Activated T-helper 1 cell treated with anti-CD3 and anti-CD28 coated beads, Interleukin-12 subunit alpha, Interleukin-12 subunit beta, Interleukin-2, Interleukin-4 antibody, amounts not matched to agents 30 ng/mL and 10 ng/mL and 1 ng/mL, durations not matched to agents 14 hours and 24 hours and 36 hours (primary cell): Measurements from ENCODE around the gene HRG. TPM values are rescaled to one million over a fixed set of nuclear protein-coding genes. Genes with fewer than 3 reads are reported as not detected.
"Not testable (repeated sequence)": the region's sequence is repeated elsewhere in the genome, so short reads cannot be mapped to it uniquely, and the experiment has no call there.

Experiments
- DNase-seq: peaks from one replicate; pipeline ENCODE4 v3.0.0; 2021; ENCODE audit warnings: low spot score
- H3K27ac Mint-ChIP-seq: one replicate; pipeline ENCODE4 v1.8.0; 2021; ENCODE audit warnings: mild to moderate bottlenecking, mixed read lengths
- H3K27me3 Mint-ChIP-seq: one replicate; pipeline ENCODE4 v1.8.0; 2022; ENCODE audit warnings: mild to moderate bottlenecking, moderate library complexity, mixed read lengths; ENCODE audit not compliant: insufficient read depth
- H3K36me3 Mint-ChIP-seq: one replicate; pipeline ENCODE4 v1.8.0; 2021; ENCODE audit warnings: low read depth, mixed read lengths
- H3K4me1 Mint-ChIP-seq: one replicate; pipeline ENCODE4 v1.8.0; 2021; ENCODE audit warnings: low read depth, mixed read lengths
- H3K4me3 Mint-ChIP-seq: one replicate; pipeline ENCODE4 v1.8.0; 2021; ENCODE audit warnings: mild to moderate bottlenecking, moderate library complexity, mixed read lengths
- H3K9me3 Mint-ChIP-seq: one replicate; pipeline ENCODE4 v1.8.0; 2021; ENCODE audit warnings: mixed read lengths
- intact Hi-C: fragments of 100-400 bp; cut with micrococcal nuclease; formaldehyde crosslinking; loops from one replicate; pipeline ENCODE4 v1.15.1; 2024
- total RNA-seq: library from RNA; stranded (reverse); gene quantifications from 2 replicates; pipeline ENCODE4 v1.2.3, GENCODE V29; 2022

Gene HRG
- total RNA-seq, 1 donor from 2014 or later: not detected

DNA sequence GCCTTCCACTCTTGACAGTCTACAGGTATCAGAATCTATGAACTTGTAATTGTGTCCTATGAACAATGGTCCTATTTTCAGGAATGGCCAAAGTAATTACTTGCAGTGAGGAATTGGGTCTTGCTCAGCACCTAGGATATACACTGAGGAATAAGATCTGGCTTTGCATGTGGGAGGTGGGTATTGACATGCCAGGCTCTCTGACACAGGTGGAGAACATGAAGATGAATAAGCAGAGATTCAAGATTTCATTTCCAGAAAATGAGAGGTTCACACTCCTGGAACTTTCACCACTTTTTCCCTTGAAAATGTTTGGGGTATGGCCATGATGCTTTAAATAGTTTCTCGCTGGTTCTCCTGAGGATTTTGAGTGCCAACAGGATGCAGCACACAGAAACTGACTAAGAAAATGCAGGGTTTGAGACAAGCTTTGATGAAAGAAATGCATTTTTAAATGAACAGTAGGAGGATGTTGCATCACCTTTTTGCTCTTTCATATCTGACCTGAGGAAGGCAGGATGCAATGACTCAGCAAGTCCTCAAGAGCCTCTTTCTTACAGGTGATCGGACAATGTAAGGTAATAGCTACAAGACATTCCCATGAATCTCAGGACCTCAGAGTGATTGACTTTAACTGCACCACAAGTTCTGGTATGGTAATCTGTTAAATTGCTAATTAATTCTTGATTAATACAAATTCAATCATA is 3.7 kb downstream of the HRG start:
- H3K4me1 Mint-ChIP-seq: peaks cover 19% of the 10 kb centered on the region
- H3K9me3 Mint-ChIP-seq: no peaks in the 10 kb centered on the region
- H3K27me3 Mint-ChIP-seq: peaks cover 12% of the 10 kb centered on the region
- no peak overlapping the region for H3K27ac Mint-ChIP-seq
- H3K4me3 Mint-ChIP-seq: no peak overlapping the region
- intact Hi-C loops: no loop called here
- no peak for DNase-seq
- no peaks in the 10 kb centered on the region for H3K36me3 Mint-ChIP-seq

DNA sequence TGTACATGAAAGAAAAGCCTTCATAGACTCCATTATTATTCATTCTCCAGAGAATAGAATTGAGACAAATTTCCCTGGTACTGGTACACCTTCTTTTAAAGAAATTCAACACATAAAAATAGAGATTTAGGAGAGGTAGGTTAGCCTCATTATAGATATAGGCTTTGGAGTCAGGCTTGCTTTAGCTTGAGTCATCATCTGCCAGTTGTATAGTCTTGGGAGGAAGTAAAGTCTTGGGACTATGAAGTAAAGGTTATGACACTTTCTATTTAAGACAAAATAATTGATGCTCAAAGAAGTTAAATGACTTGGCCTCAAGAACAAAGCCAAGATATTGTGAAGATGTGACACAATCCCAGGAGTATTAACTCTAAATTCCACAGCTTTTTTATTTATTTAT is 4.3 kb downstream of the HRG start:
- Mint-ChIP-seq H3K27me3 (peaks cover 15% of the 10 kb centered on the region), H3K27ac (no peak overlapping the region), H3K4me1 (peaks cover 19% of the 10 kb centered on the region), H3K4me3 (no peak overlapping the region), H3K9me3 (no peaks in the 10 kb centered on the region), H3K36me3 (peaks cover 2% of the 10 kb centered on the region)
- intact Hi-C loops: no loop called here
- no peak for DNase-seq

DNA sequence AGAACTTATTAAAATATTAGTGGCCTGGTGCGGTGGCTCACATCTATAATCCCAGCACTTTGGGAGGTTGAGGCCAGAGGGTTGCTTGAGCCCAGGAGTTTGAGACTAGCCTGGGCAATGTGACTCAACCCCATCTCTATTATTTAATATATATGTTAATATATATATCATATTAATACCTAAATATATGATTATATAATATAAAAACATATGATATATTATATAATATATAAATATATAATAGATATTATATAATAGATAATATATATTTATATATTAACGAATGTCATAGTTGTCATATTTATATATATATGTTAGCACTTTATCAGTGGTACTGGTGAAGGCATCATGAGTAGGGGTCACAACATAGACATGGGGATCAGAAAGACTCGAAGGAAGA is 5.2 kb downstream of the HRG start:
- Mint-ChIP-seq H3K27ac (no peak overlapping the region), H3K36me3 (peaks cover 2% of the 10 kb centered on the region), H3K27me3 (peaks cover 18% of the 10 kb centered on the region), H3K4me1 (peaks cover 19% of the 10 kb centered on the region), H3K9me3 (no peaks in the 10 kb centered on the region), H3K4me3 (no peak overlapping the region)
- DNase-seq: no peak
- intact Hi-C loops: no loop called here

DNA sequence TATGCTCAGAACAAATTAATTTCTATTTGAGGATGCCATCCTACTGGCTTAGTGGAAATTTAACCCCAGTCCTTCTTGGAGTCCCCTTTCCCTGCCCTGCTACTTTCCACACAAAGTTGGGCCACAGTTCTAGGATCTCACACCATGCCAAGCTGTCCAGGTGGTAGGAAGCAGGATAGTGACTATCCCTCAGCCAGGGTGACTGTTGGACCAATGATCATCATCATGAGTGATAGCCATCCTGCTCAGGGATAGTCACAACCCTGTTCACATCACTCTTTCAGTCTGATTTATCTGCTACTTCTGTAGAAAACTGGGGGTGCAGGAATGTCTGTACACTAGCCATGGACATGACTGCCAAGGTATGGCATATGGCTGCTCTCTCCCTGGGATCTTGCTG is 12.8 kb downstream of the HRG start:
- no peak overlapping the region for H3K27ac Mint-ChIP-seq
- H3K4me1 Mint-ChIP-seq: no peaks in the 10 kb centered on the region
- H3K9me3 Mint-ChIP-seq: no peaks in the 10 kb centered on the region
- intact Hi-C loops: no loop called here
- H3K4me3 Mint-ChIP-seq: no peak overlapping the region
- H3K27me3 Mint-ChIP-seq: peaks cover 64% of the 10 kb centered on the region
- DNase-seq: no peak
- peaks cover 2% of the 10 kb centered on the region for H3K36me3 Mint-ChIP-seq

DNA sequence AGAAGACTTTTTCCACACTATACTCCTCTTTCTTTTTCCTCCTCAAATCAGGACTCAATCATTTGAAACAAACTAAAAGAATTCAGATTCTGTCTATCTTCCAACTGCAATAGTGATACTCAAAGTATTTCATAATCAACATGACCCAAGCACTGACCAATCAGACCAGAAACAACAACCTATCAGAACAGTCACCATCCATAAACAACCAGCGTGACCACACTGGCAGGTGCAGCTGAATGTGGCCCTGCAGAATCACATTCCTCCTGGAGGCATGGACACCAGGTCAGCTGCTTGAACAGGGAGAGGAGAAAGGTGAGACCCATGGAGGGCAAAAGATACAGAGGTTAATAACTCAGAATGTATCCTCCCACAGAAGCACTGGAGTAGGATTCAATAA is 13.3 kb downstream of the HRG start:
- DNase-seq: no peak
- H3K4me1 Mint-ChIP-seq: no peaks in the 10 kb centered on the region
- H3K9me3 Mint-ChIP-seq: no peaks in the 10 kb centered on the region
- intact Hi-C loops: no loop called here
- H3K27me3 Mint-ChIP-seq: peaks cover 60% of the 10 kb centered on the region
- H3K27ac Mint-ChIP-seq: no peak overlapping the region
- peaks cover 2% of the 10 kb centered on the region for H3K36me3 Mint-ChIP-seq
- no peak overlapping the region for H3K4me3 Mint-ChIP-seq

DNA sequence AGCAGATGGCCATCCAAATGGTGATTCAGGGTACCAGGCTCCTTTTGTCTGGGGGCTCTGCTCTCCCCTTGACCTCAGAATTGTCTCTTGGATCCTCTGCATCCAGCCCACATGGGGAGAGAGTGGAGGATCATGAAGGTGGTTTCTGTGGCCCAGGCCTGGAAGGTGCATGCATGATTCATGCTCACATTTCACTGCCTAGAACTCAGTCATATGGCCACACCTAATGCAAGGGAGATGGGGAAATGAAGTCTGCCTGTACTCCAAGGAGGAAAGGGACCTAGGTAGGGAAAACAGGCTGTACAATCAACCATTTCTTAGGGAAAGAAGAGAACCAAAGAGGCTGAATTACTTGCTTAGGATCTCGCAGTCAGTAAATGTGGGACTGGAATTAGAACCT is 15.1 kb downstream of the HRG start:
- Mint-ChIP-seq H3K4me3 (no peak overlapping the region), H3K27me3 (peaks cover 51% of the 10 kb centered on the region), H3K4me1 (no peaks in the 10 kb centered on the region), H3K36me3 (no peaks in the 10 kb centered on the region), H3K9me3 (peaks cover 11% of the 10 kb centered on the region), H3K27ac (no peak overlapping the region)
- intact Hi-C loops: no loop called here
- no peak for DNase-seq

DNA sequence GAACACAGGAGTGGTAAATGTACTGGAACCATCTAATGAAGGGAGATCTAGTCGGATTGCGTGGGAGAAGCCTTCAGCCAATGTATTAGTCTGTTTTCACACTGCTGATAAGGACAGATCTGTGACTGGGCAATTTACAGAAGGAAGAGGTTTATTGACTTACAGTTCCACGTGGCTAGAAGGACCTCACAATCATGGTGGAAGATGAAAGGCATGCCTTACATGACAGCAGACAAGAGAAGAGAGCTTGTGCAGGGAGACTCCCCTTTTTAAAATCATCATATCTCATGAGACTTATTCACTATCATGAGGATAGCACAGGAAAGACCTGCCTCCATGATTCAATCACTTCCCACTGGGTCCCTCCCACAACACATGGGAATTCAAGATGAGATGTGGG is 17.0 kb downstream of the HRG start:
- H3K9me3 Mint-ChIP-seq: peaks cover 24% of the 10 kb centered on the region
- H3K4me1 Mint-ChIP-seq: peaks cover 6% of the 10 kb centered on the region
- no peak for DNase-seq
- H3K36me3 Mint-ChIP-seq: no peaks in the 10 kb centered on the region
- no peak overlapping the region for H3K27ac Mint-ChIP-seq
- no peak overlapping the region for H3K4me3 Mint-ChIP-seq
- peaks cover 34% of the 10 kb centered on the region for H3K27me3 Mint-ChIP-seq
- intact Hi-C loops: no loop called here

DNA sequence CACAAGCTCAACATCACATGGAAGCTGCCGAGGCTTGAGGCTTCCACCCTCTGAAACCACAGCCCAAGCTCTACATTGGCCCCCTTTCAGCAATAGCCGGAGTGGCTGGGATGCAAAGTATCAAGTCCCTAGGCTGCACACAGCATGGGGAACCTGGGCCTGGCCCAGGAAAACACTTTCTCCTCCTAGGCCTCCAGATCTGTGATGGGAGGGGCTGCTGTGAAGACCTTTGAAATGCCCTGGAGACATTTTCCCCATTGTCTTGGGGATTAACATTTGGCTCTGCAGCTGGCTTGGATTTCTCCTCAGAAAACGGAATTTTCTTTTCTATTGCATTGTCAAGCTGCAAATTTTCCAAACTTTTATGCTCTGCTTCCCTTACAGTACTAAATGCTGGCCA is 18.2 kb downstream of the HRG start:
- intact Hi-C loops: no loop called here
- H3K4me1 Mint-ChIP-seq: peaks cover 11% of the 10 kb centered on the region
- no peak overlapping the region for H3K27ac Mint-ChIP-seq
- H3K36me3 Mint-ChIP-seq: no peaks in the 10 kb centered on the region
- no peak for DNase-seq
- H3K9me3 Mint-ChIP-seq: peaks cover 24% of the 10 kb centered on the region
- peaks cover 29% of the 10 kb centered on the region for H3K27me3 Mint-ChIP-seq
- H3K4me3 Mint-ChIP-seq: no peak overlapping the region

DNA sequence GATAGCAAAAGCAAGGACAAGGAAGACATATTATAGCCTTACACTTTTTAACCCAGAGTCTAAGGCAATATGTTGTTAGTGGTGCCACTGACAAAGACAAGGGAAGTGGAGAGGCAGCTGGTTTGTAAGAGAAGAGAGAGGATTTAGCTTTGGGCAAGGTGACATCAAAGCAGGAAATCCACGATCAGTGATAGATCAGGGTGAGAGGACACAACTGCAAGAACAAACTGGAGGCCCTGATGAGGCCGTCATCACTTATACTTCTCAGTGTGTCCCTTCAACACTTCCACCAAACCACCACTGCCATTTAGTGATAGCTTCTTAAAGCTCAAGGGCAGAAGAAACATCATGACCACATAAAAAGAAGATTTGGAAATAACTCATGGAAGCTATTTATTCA is 20.7 kb downstream of the HRG start:
- H3K27ac Mint-ChIP-seq, DNase-seq, H3K4me3 Mint-ChIP-seq, intact Hi-C loops, H3K36me3 Mint-ChIP-seq: not testable (repeated sequence)
- peaks cover 24% of the 10 kb centered on the region for H3K9me3 Mint-ChIP-seq
- H3K4me1 Mint-ChIP-seq: peaks cover 11% of the 10 kb centered on the region
- peaks cover 30% of the 10 kb centered on the region for H3K27me3 Mint-ChIP-seq

DNA sequence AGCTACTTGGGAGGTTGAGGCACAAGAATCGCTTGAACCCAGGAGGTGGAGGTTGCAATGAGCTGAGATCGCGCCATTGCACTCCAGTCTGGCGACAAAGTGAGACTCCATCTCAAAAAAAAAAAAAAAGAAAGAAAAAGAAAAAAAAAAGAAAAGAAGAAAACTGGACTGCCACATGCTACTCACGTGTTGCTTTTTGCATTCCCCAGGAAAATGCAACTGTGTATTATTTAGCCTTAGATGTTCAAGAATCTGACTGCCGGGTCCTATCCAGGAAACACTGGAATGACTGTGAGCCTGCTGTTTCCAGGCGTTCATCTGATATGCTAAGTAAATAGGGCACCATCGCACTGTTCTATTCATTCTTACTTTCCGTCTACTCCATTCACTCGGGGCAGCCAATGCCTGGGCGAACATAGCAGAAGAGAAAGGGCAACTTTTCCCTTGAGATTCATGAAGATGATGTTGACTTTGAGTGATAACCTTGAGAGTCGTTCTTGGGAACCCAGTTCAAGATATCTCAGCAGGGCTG is 21.4 kb downstream of the HRG start:
- H3K36me3 Mint-ChIP-seq: no peaks in the 10 kb centered on the region

DNA sequence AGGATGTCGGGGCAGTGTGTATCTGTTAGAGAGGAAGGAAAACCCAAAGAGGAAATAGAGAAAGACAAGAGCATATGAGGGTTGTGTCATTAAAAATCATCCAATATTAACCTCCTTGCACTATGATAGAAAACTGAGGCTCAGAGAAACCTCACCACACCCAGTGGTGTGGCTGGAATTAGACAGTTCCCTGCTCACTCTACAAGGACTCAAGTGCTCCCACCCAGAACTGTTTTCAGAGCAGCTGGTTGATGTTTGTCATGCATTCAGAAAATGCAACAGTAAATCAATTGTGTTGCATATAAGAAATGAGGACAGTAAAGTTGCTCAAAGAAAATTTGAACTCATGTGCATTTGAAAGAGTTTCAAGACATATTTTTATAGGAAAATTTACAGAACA is 24.5 kb downstream of the HRG start:
- H3K4me3 Mint-ChIP-seq, DNase-seq, H3K27ac Mint-ChIP-seq, intact Hi-C loops, H3K36me3 Mint-ChIP-seq: not testable (repeated sequence)
- H3K27me3 Mint-ChIP-seq: peaks cover 32% of the 10 kb centered on the region
- H3K4me1 Mint-ChIP-seq: peaks cover 11% of the 10 kb centered on the region
- H3K9me3 Mint-ChIP-seq: peaks cover 19% of the 10 kb centered on the region

More for the DNA sequence above, 21.4 kb downstream of the HRG start:
- DNase-seq: no peak
- Mint-ChIP-seq H3K4me1 (peaks cover 11% of the 10 kb centered on the region), H3K4me3 (no peak overlapping the region), H3K27ac (no peak overlapping the region), H3K9me3 (peaks cover 24% of the 10 kb centered on the region), H3K27me3 (peaks cover 30% of the 10 kb centered on the region)
- intact Hi-C loops: no loop called here

DNA sequence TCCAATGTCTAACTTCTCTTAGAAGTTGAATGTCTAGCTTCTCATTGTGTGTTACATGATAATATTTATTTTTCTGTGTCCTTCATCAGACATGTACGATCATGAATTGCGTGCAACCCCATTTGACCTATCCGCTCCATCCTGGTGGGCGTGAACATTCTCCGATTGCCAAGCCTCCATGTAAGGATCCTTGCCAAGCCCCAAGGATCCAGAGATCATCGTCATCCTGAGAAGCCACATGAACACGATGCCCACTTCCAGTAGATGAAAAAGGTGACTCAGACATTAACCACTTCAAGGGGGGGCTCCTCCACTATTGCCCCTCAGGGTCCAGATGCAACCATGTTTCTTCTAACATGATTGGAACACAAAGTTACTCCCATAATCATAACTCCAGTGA is 25.9 kb downstream of the HRG start:
- Mint-ChIP-seq H3K36me3 (no peaks in the 10 kb centered on the region), H3K4me3 (no peak overlapping the region), H3K9me3 (peaks cover 7% of the 10 kb centered on the region), H3K27ac (no peak overlapping the region), H3K4me1 (peaks cover 11% of the 10 kb centered on the region), H3K27me3 (peaks cover 32% of the 10 kb centered on the region)
- intact Hi-C loops: no loop called here
- DNase-seq: no peak

DNA sequence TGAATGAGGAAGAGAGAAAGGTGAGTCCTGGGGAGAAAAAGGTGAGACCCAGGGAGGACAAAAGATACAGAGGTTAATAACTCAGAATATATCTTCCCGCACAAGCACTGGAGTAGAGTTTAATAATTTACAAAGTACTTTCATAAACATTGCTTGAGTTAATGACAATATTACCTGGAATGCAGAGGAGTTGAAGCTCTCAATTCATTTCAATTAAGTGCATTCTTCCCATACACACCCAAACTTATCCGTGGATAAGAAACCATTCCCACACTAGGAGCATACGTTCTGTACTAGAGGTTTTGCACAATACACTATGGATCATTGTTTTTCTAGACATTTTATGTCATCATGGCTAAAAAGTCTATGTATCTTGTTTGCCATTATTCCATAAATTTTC is 28.0 kb downstream of the HRG start:
- Mint-ChIP-seq H3K4me1 (no peaks in the 10 kb centered on the region), H3K27me3 (peaks cover 31% of the 10 kb centered on the region), H3K4me3 (no peak overlapping the region), H3K27ac (no peak overlapping the region), H3K36me3 (no peaks in the 10 kb centered on the region), H3K9me3 (no peaks in the 10 kb centered on the region)
- intact Hi-C loops: no loop called here
- DNase-seq: no peak
